B cell (primary cell): ENCODE data around the gene ACAP3. TPM values are rescaled to one million over a fixed set of nuclear protein-coding genes. Genes with fewer than 3 reads are reported as not detected.

Experiments
- ATAC-seq: fragments of 200-7000 bp; cut with Tn5 transposase; one replicate; pipeline ENCODE4 v1.10.0; 2021; ENCODE audit warnings: low read depth, mild to moderate bottlenecking, moderate number of reproducible peaks, moderate library complexity
- CTCF ChIA-PET: fragments of 350-600 bp; sonication (Branson Sonifier 250); formaldehyde crosslinking; loops from one replicate; lab custom pipeline; 2021; ENCODE audit warnings: antibody characterized with exemption, inconsistent platforms; lab: Charles Lee
- POLR2A ChIA-PET: fragments of 350-600 bp; sonication (Branson Sonifier 250); formaldehyde crosslinking; loops from one replicate; lab custom pipeline; 2021; ENCODE audit warnings: antibody characterized with exemption; lab: Charles Lee
- DNase-seq: peaks from one replicate; pipeline ENCODE4 v3.0.0; 2013
- H2AFZ ChIP-seq: 2 replicates; pipeline ENCODE4 v1.6.1; 2012; ENCODE audit warnings: mild to moderate bottlenecking, low read depth, low read length; ENCODE audit not compliant: insufficient read depth, poor library complexity, severe bottlenecking
- H3K27ac ChIP-seq, 2 donors: 1 replicate in 1 of 2; 2 replicates in 1 of 2; pipeline ENCODE4 v1.5.1; 2012 to 2013; ENCODE audit warnings: low read length in 2 of 2, mild to moderate bottlenecking in 2 of 2, moderate library complexity in 1 of 2
- H3K27me3 ChIP-seq, 4 experiments: fragments of 200-600 bp in 1 of 4; sonication (generic) in 1 of 4; replicated peaks in 1 of 4; 1 replicate in 2 of 4; 2 replicates in 2 of 4; pipeline versions ENCODE4 v1.6.1 to v1.7.0; 2013 to 2016; ENCODE audit warnings: low read length in 3 of 4, mild to moderate bottlenecking in 2 of 4, mixed read lengths in 1 of 4, moderate library complexity in 1 of 4; ENCODE audit not compliant: insufficient read depth in 4 of 4, control insufficient read depth in 3 of 4; ENCODE audit errors: control extremely low read depth in 1 of 4
- H3K36me3 ChIP-seq, 2 experiments: replicated peaks in 1 of 2; 1 replicate in 1 of 2; 2 replicates in 1 of 2; pipeline versions ENCODE4 v1.6.1 to v1.7.1; 2013; ENCODE audit warnings: low read length in 1 of 2; ENCODE audit not compliant: insufficient read depth in 2 of 2, control insufficient read depth in 1 of 2; ENCODE audit errors: control extremely low read depth in 1 of 2, extremely low read depth in 1 of 2
- H3K4me1 ChIP-seq, 2 donors: fragments of 200-600 bp in 1 of 2; sonication (generic) in 1 of 2; 1 replicate in 1 of 2; 2 replicates in 1 of 2; pipeline versions ENCODE4 v1.5.1 to v1.6.1; 2013 to 2017; ENCODE audit warnings: low read length in 2 of 2; ENCODE audit not compliant: control insufficient read depth in 2 of 2, insufficient read depth in 2 of 2
- H3K4me2 ChIP-seq: replicated peaks from 2 replicates; pipeline ENCODE3; 2012; ENCODE audit warnings: mild to moderate bottlenecking, low read depth, low read length; ENCODE audit not compliant: poor library complexity, severe bottlenecking
- H3K4me3 ChIP-seq, 5 experiments: fragments of 200-600 bp in 1 of 5; sonication (generic) in 1 of 5; 1 replicate in 3 of 5; 2 replicates in 2 of 5; pipeline versions ENCODE4 v1.5.1 to v1.7.0; 2011 to 2016; ENCODE audit warnings: low read length in 4 of 5, mild to moderate bottlenecking in 4 of 5, low read depth in 2 of 5, control low read depth in 1 of 5, moderate library complexity in 1 of 5; ENCODE audit not compliant: insufficient read depth in 1 of 5; ENCODE audit errors: control extremely low read depth in 1 of 5, extremely low read depth in 1 of 5
- H3K79me2 ChIP-seq: fragments of 200-600 bp; sonication (generic); one replicate; pipeline ENCODE4 v1.6.0; 2016; ENCODE audit warnings: low read length; ENCODE audit not compliant: control insufficient read depth, insufficient read depth
- H3K9ac ChIP-seq: fragments of 200-600 bp; sonication (generic); 2 replicates; pipeline ENCODE4 v1.6.1; 2017; ENCODE audit warnings: mild to moderate bottlenecking, low read length, moderate library complexity
- H3K9me3 ChIP-seq, 3 donors: one replicate each; pipeline versions ENCODE4 v1.6.1 to v1.7.1; 2013; ENCODE audit warnings: low read length in 2 of 3; ENCODE audit not compliant: control insufficient read depth in 2 of 3, insufficient read depth in 1 of 3; ENCODE audit errors: control extremely low read depth in 1 of 3
- H4K20me1 ChIP-seq: 2 replicates; pipeline ENCODE4 v1.6.0; 2012; ENCODE audit warnings: mild to moderate bottlenecking, low read length; ENCODE audit not compliant: insufficient read depth, control insufficient read depth, poor library complexity, severe bottlenecking
- H3K27ac Mint-ChIP-seq: one replicate; pipeline ENCODE4 v1.8.0; 2021; ENCODE audit warnings: mixed read lengths
- H3K27me3 Mint-ChIP-seq: one replicate; pipeline ENCODE4 v1.8.0; 2021; ENCODE audit warnings: mixed read lengths
- H3K4me1 Mint-ChIP-seq: one replicate; pipeline ENCODE4 v1.8.0; 2021; ENCODE audit warnings: mixed read lengths
- H3K4me3 Mint-ChIP-seq: one replicate; pipeline ENCODE4 v1.8.0; 2021; ENCODE audit warnings: mixed read lengths
- H3K9me3 Mint-ChIP-seq: one replicate; pipeline ENCODE4 v1.8.0; 2022; ENCODE audit warnings: mixed read lengths; ENCODE audit not compliant: insufficient read depth
- CTCF ChIP-seq: fragments of 200-600 bp; IDR thresholded peaks from one replicate; pipeline ENCODE4 v1.8.0; 2022; ENCODE audit warnings: antibody characterized with exemption, mild to moderate bottlenecking
- EZH2 ChIP-seq: IDR thresholded peaks from 2 replicates; pipeline ENCODE4 v1.6.1; 2012; ENCODE audit warnings: borderline replicate concordance, low read depth, mild to moderate bottlenecking, moderate library complexity, low read length; ENCODE audit not compliant: insufficient read depth, poor library complexity, severe bottlenecking
- WGBS: methylation state at CpG from one replicate; pipeline ENCODE4 v1.1.5; 2013; ENCODE audit warnings: missing lambda C conversion rate; ENCODE audit not compliant: insufficient coverage; 5-methylcytosine and 5-hydroxymethylcytosine counted together
- intact Hi-C: fragments of 100-400 bp; cut with micrococcal nuclease; formaldehyde crosslinking; loops from one replicate; pipeline ENCODE4 v1.10.0; 2022
- polyA plus RNA-seq: library from polyadenylated mRNA; depleted of rRNA; stranded (reverse); fragments of >200 nt; gene quantifications from 2 replicates; pipeline ENCODE4 v1.2.3, GENCODE V29; 2012
- total RNA-seq, 2 donors: library from RNA; stranded (reverse); fragments of 120-200 nt in 1 of 2; gene quantifications; 1 replicate in 1 of 2; 2 replicates in 1 of 2; pipeline versions ENCODE4 v1.2.3 to v1.2.4, GENCODE V29; 2013 to 2022

Gene ACAP3
- total and polyA plus RNA-seq, 2 donors (not counting 1 experiment from before 2014, with no cell fraction given), result 40.7 to 124 TPM

- Histone ChIP-seq H3K27ac (no peak overlapping the region), H3K4me1 (no peaks in the 10 kb centered on the region), H3K4me2 (no peak overlapping the region), H3K36me3 (peaks cover 0 to 55% of the 10 kb centered on the region in 2 experiments), H3K9ac (no peak overlapping the region), H4K20me1 (peaks cover 19% of the 10 kb centered on the region), H3K9me3 (no peaks in the 10 kb centered on the region), H3K27me3 (no peaks in the 10 kb centered on the region), H2AFZ (no peak overlapping the region), H3K79me2 (peaks cover 20% of the 10 kb centered on the region), H3K4me3 (no peak overlapping the region)
- no peak for DNase-seq
- peaks cover 2% of the 10 kb centered on the region for H3K4me1 Mint-ChIP-seq
- no peak for ATAC-seq
- POLR2A ChIA-PET, result no interaction called here
- no peaks in the 10 kb centered on the region for H3K9me3 Mint-ChIP-seq
- TF ChIP-seq EZH2 (no peak), CTCF (no peak)
- CTCF ChIA-PET, result no interaction called here
- H3K27me3 Mint-ChIP-seq, result no peaks in the 10 kb centered on the region
- WGBS, result 92% methylated on average over 6 of the region's 26 CpGs
- intact Hi-C loops, result no loop called here
- H3K4me3 Mint-ChIP-seq, result no peak overlapping the region
- H3K27ac Mint-ChIP-seq, result no peak overlapping the region
Measured at GRCh38 chr1:1315435-1315954, 7.8 kb upstream of the ACAP3 start.

- Mint-ChIP-seq H3K9me3 (no peaks in the 10 kb centered on the region), H3K4me3 (no peak overlapping the region), H3K27ac (no peak overlapping the region), H3K27me3 (no peaks in the 10 kb centered on the region), H3K4me1 (no peaks in the 10 kb centered on the region)
- no peak for ATAC-seq
- CTCF ChIA-PET, result no interaction called here
- POLR2A ChIA-PET, result no interaction called here
- no peak for DNase-seq
- Histone ChIP-seq H3K4me1 (peaks cover 0 to under 1% of the 10 kb centered on the region in 2 donors), H3K9ac (no peak overlapping the region), H3K9me3 (no peaks in the 10 kb centered on the region), H3K27me3 (no peaks in the 10 kb centered on the region), H3K27ac (no peak overlapping the region), H3K4me2 (no peak overlapping the region), H3K36me3 (peaks cover 0 to 50% of the 10 kb centered on the region in 2 experiments), H2AFZ (no peak overlapping the region), H3K4me3 (no peak overlapping the region), H3K79me2 (peaks cover 13% of the 10 kb centered on the region), H4K20me1 (peaks cover 18% of the 10 kb centered on the region)
- intact Hi-C loops, result no loop called here
- TF ChIP-seq EZH2 (no peak), CTCF (no peak)
- WGBS, result 97% methylated on average over 19 of the region's 23 CpGs
Measured at GRCh38 chr1:1314678-1315335, 7.1 kb upstream of the ACAP3 start.
